ENCODE measurements around the gene TGM1.
"Not testable (repeated sequence)": the region's sequence is repeated elsewhere in the genome, so short reads cannot be mapped to it uniquely, and the experiment has no call there.

The TGM1 gene

DNA sequence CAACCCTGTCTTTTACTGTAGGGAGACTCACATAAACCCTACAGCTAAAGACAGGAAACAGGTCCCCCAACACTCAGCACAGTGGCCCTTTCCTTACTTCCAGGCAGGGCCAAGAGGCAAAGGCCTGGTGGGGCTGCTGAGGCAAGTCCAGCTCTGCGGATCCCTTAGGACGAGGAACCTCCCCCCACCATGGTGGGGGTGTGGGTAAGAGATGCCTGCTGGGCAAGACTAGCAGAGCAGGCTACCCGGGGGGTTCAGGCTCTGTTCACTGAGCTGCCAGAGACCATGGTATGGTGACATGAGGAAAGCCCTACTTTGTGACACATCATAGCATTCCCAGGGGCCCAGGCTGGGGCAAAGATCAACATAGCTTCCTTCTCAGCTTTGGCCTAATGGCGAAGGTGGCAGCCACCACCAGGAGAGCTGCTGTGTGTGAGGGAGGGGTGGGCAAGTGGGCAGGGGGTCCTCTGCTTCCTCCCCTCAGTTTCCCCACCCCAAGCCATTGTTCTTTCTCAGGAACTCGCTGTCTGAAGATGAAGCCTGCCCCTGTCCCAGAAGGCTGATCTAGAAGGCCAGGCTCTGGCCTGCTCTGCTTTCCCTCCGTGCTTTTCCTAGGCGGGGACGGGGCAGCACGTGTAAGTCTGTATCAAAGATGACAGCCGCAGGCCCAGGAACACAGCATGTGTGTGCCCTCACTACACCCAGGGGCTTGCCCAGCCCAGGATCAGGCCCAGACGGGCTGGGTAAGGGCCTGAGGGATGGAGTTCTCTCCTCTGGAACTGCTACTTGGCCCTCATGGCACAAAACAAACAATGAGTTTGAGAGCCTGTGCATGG is 10.5 kb downstream of the TGM1 start:
- no peak for DNase-seq

DNA sequence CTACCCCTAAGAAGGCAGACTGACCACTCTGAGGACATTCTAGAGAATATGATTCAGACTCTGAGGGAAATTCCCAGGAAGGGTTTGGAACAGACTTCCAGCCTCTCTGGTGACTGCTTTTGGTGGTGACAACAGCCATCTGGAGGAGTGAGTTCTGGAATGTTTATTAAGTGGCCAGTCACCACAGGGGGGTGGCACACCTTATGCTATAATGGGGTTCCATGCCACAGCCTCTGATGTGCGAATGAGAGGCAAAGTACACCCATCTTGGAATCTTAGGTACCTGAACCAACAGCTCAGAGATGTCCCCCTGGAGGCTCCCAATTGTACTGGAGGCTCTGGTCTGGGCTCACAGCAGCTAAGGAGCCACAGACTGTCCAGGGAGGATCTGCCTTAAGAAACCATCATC is 11.1 kb downstream of the TGM1 start:
- DNase-seq, result no peak

DNA sequence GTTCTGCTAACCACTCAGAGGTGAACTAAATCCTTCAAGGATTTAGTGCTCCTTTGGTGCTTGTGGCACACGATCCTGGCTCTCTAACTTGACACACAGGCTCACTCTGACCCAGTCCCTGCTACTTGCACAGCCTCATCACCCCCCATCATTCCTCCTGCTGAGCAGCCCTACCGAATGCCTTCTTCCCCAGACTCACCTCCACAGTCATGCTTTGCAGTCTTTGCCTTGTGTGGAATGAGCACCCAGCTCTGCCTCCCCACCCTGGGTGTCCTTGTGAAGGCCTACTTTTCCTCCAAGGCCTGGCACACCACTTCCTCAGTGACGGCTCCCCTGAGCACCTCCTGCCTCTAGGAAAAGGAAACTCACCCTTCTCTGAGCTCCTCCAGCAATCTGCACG is 12.6 kb downstream of the TGM1 start:
- no peak for DNase-seq

DNA sequence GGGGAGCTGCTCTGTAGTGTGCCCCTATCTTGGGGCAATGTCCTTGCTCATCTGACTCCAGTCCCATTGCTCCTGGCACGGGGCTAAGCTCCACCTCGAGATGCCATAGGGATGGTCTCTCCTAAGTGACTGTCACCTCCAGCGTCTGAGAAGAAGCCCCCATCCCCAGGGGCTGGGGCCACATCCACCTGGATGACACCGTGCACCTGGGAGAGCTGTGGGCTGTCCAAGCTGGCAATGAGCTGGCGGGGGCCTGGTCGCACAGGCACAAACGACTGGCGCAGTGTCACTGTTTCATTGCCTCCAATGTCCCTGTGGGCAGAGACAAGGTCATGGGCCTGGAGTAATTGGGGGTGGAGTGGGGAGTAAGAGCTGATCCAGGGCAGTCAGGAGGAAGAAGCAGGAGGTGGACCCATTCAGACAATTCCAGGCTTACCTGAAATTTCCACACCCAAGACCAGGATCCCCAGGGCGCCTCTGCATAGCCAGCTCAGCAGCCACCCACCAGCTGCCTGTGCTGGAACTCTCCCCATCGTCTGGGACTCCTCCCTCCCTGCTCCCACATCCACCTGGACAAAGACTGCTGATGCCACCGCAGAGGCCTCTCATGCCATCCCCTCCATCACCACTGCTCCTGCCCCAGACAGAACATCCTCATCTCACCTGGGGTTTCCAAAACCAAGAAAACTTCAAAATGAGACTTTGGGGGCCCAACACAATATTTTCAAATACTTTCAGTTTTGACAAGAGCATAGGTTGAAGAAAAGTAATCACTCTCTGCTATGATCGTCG is 13.6 kb downstream of the TGM1 start:
- DNase-seq, result no peak

DNA sequence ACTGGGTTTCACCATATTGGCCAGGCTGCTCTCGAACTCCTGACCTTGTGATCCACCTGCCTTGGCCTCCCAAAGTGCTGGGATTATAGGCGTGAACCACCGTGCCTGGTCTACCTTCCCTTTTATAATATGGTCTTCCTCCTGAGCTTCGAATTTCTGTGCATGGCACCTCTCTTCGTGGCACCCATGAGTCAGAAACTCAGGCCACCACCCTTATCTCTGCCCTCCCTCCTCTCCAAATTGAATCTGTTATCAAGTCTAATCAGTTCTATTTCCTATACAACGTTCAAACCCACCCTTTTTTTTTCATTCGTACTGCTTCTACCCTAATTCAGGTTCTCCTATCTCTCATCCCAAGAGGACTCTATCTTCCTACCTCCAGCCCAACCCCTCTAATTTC is 15.6 kb downstream of the TGM1 start:
- peak; percentile 33 for DNase-seq

DNA sequence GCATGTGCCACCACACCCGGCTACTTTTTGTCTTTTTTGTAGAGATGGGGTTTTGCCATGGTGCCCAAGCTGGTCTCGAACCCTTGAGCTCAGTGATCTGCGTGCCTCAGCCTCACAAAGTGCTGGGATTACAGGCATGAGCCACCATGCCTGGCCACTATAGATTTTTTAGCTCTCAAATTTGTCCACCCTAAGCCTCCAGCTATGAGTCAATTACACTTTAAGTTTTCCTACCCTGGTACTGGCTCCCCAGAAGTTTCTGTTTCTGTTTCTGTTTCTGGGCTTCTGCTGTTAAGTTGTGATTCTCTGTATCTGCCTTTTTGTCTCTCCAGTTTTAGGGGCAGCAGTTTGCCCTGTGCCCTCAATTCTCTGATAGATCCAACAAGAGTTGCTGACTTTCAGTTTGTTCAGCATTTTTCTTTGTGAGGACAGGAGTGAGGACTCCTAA is 16.2 kb downstream of the TGM1 start:
- DNase-seq, result peak; percentile 86

DNA sequence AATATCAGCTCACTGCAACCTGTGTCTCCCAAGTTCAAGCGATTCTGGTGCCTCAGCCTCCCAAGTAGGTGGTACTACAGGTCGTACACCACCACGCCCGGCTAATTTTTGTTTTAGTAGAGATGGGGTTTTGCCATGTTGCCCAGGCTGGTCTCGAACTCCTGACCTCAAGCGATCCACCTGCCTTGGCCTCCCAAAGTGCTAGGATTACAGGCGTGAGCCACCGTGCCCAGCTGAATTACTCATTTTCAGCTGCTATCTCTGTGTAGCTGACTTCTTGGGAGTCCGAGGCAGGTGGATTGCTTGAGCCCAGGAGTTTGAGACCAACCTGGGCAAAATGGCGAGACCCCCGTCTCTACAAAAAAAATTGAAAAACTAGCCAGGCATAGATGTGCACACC is 17.6 kb downstream of the TGM1 start:
- DNase-seq, result not testable (repeated sequence)

DNA sequence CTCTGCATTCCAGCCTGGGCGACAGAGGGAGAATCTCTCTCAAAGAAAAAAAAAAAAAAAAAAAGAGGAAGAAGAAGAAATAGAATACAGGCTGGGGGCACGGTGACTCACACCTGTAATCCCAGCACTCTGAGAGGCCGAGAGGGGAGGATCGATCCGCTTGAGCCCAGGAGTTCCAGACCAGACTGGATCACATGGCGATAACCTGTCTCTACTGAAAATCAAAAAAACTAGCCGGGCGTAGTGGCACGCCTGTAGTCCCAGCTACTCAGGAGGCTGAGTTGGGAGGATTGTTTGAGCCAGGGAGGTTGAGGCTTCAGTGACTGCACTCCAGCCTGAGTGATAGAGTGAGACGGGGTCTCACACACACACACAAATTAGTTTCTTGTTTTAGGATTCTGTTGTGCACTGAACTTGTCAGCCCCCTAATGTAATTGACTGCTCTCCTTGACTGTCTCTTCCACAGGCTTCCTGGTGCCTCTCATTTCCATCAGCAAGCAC is 19.6 kb downstream of the TGM1 start:
- DNase-seq, result no peak

DNA sequence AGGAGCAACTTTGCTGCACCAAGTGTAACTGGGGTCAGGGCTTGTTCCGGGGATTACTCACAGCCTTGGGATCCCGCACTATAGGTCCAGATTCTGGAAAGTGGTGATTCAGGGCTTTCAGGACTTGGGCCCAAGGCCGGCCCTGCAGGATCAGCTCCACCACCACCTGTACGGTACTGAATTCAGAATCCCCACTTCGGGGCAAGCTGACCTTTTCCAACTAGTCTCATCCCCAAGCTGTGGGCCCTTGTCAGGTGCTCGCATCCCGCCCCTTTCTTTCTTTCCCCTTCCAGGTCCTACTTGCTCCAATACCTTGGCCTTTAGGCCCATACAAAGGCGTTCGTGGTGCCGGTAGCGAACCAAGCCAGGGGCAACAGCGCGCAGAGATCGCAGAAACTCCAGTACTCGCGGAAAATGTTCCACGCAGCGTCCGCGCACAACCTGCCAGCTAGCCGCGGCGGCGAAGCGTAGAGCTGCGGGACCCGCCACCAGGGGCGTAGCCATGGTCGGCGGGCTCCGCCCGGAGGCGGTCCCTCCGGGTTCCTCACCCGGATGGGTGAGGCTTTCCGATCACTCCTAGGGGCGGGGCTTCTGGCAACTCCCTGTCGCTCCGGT is 21.0 kb downstream of the TGM1 start:
- DNase-seq, result peak; percentile 96

DNA sequence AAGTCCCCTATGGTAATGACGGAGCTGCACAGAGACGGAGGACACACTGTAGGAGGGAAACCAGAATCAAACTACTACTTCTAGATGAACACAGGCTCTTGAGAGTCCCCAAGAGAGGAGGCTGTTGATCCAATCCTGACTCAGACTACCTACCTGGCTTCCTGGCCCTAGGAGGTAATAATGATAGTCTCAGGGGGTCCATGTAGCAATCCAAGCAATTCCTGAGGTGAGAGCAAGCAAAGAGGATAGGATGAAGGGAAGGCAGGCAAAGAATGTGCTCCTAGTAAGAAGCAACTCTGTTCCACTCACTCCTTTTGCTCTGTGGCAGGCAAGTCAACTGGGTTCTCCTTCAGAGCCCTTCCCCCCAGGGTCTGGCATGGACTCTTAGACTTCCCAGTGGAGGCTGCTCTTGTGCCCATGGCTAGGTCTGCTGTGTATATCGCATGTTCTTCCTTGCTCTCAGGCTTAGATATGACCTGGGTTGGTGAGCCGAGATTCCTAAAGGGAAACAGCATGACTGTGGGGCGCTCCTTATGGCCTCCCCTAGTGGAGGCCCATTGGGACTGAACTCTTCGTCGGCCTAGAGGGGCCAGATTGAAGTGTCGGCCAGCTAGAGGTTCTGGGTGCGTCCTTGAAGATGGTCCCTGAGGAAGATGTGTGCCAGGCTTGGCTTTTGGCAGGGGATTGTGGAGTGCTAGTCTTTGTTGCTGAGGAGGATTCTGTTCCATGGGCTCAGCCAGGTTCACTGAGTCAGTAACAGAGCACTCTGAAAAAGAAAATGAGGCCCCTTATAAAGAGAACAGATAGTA is 22.7 kb downstream of the TGM1 start:
- DNase-seq, result no peak

DNA sequence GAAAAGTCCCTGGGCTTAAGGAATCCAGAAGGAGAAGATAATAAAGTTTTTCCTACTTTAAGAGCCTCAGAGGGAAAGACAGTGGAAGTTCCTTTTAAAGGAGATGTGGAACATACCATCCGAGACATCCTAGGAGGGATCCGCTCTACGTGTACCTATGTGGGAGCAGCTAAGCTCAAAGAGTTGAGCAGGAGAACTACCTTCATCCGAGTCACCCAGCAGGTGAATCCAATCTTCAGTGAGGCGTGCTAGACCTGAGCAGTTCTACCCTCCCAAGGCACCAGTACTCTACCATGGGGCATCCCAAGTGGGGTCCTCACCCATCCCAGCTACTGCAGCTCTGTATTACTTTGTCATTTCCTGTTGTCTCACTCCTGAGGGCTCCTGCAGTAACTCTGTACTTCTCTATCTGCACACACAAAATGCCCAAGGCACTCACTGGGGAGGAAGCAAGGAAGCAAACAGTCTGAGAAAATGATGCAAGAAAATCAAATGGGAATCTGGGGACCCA is 24.4 kb downstream of the TGM1 start:
- DNase-seq, result no peak

DNA sequence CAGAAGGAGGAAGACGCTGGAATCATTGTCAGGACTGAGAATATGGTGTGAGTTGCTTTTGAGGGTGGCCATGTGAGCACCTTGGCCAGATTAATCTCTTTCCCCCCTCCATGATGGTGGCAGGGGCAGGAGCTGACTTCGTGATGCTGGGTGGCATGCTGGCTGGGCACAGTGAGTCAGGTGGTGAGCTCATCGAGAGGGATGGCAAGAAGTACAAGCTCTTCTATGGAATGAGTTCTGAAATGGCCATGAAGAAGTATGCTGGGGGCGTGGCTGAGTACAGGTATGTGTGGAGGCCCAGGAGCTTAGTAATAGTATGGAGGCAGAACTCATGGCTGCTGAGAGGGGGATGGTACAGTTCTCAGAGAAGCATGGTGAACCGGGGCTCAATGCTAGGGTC is 24.9 kb downstream of the TGM1 start:
- DNase-seq, result no peak

DNA sequence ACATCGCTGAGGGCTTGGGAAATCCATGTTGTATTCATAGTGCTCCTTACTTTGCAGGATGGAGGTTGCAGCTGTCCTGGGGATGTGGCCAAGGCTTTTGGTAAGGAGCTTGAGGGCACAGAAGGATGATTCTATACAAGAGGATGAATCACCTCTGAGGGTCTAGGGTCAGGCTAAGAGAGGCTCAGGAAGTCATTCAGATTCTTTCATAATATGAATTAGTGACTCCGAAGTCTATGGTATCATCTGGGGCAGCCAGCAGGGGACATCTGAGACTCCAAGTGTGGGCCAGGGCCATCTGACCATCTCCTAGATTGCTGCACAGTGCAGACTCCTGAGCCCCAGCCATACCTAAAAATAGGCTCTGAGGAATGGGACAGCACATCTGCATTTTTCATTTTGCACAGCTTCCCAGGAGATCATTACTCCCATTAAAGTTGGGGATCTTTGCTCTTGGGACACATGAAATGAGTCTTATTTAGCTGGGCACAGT is 25.5 kb downstream of the TGM1 start:
- DNase-seq, result no peak

DNA sequence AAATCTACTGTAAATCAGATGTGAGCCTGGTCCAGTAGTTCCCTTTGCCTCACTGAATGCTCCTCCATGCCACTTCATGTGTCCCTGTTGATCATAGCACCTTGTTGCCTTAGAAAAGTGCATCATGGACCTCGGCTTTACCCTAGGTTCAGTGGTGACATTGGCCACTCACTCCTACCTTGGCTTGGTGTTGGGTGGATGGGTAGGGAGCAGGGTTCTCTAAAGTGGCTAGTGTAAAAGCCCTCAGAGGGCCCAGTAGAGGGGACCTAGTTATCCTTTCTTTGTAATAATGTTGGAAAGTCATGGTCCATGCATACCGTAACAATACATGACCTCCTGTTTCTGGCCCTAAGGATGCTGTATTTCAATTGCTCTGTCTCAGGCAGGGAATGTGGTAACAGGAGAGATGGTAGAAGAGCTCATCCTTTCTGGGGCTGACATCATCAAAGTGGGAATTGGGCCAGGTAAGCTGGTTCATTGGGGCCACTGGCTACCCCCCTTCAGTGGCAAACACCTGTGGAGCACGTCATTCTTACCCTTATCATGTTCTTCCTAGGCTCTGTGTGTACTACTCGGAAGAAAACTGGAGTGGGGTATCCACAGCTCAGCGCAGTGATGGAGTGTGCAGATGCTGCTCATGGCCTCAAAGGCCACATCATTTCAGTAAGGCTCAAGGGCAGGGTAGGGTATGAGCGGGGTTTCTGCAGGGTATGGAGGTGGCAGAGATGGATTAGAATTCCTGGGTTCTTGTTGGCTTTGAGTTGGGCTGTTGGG is 26.1 kb downstream of the TGM1 start:
- DNase-seq, result no peak

DNA sequence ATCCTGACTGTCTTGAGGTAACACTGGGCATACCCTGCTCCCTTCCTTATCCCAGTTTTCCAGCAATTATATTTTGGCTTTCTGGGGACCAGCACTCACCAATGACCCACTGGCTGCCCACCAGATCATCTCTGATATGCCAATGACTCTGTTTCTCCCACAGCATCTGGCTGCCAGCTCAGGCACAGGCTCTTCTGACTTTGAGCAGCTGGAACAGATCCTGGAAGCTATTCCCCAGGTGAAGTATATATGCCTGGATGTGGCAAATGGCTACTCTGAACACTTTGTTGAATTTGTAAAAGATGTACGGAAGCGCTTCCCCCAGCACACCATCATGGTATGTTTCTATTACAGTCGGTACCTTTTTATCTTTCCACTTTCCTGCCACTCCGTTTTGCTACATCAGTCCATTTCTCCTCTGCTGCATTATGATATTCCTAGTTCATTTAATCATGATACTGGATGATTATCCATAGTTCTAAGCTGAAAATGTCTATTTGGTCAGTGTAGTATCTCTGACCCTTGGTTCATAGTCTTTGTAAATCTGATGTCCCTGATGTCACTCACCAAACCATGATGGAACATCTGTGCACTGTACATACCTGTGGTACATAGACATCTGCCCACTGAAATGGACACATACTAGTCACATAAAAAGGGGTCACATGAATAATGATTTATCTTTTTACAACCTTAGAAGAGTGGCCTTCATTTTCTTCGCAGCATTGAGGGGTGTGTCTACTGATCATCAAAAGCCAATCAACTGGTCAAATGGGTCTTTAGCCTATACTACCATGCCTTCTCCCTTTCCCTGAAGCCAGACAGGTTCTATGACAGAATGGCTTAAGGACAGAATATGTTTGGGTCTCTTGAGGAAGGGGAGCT is 26.9 kb downstream of the TGM1 start:
- no peak for DNase-seq

DNA sequence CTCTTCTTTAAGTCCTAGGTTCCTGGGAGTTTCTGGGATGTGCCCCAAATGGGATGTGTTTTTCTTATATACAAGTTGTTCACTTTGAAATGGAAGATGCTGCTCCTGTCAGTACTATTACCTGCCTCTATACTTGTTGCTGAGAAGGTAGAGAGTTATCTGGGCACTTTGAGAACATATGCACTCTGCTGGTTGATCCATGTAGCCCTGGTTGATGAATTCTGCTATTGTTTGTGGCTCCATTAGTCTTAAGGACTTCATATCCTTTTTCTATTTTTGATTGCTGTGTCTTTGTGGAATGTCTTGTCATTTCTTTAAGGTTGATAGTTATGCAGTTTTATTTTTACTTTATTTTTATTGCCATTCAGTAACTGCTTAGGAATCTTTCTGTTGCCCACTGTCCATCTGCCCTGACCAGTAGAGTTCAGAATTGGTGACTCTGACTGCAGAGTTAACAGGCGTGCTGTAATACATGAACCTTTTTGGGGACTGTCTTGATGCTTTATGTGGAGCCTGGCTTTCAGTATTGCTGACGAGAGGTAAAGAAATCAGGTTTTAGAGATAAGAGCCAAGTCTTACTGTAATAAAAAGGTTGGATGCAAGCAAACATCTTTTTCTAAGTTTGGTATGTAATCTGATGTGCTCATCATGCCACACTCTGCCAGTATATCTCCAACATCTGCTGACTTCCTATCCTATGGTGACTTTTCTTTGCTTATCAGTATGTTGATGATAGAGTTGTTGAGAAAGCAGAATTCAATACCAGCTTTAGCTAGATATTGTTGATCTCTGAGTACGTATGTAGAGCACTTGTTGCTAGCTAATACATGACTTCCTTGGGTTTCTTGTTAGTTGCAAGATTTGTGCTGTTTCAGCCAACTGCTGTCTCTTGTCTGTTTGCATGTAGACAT is 28.6 kb downstream of the TGM1 start:
- DNase-seq, result no peak

DNA sequence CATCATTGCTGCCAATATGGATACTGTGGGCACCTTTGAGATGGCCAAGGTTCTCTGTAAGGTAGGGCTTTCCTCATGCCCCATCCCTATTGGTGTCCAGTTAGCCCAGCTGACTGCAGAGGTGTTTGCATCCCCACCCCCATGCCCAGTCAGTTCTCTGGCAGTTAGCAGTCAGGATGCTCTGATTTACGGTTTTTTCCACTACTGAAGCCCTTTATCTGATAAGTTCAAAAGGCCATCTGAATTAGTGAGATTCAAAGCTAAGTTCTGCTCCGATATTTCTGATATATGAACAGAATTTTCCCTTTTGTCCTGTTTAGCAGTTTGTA is 29.5 kb downstream of the TGM1 start:
- DNase-seq, result peak; percentile 40

DNA sequence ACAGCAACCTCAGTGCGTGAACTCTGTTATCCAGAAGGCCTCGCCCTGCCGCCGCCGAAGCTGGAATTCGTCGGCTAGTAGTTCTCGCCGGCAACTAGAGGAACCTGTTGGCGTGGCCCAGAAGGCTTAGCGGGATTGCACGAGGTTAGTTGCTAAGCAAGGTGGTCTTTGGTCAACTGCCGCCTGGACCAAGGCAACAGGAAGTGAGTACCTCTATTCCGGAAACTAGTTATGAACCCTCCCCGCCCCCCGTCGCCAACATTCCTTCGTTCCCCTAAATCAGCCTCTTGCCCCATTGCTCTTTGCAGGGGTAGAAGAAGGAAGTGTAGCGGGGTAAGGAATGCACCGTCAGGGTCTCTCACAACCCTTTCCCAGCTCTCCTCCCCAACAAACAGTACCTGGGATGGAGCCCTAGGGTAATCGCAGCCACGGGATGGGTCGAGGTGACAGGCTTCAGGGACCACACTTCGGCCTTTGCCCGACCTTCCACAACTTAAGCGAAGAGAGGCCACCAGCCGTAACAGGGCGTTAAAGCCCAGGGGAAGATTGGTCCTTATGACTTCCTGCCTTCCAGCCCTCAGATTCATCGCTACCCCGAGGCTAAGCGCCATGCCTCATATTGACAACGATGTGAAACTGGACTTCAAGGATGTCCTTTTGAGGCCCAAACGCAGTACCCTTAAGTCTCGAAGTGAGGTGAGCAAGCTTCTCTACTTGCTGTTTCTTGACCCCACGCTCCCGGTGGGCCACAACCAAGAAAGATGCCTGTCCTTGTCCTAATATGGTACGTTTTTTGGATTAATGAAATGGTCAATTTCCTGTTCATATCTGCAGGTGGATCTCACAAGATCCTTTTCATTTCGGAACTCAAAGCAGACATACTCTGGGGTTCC is 30.1 kb downstream of the TGM1 start, which contains the start of gene GMPR2:
GMPR2 (plus strand) TSS at position 285 of the 893 bp plus-strand sequence; CDS start at position 610, 325 bp downstream.
- DNase-seq, result peak; percentile 18

Measured in activated CD4-positive, alpha-beta T cell treated with anti-CD3 and anti-CD28 coated beads, Interleukin-10, Interleukin-2, amounts not matched to agents 100 ng/mL and 50 ng/mL, durations not matched to agents 16 hours and 8 hours (primary cell).